Hematopoietic multipotent progenitor cell treated with erythropoietin and hydrocortisone succinate and interleukin-3 and kit ligand, for 15 days (in vitro differentiated cells): ENCODE data around the gene LIPC.
"Not testable (repeated sequence)": the region's sequence is repeated elsewhere in the genome, so short reads cannot be mapped to it uniquely, and the experiment has no call there.

Experiments used
- DNase-seq: peaks from one replicate; pipeline ENCODE4 v3.0.0-alpha.2; 2015; ENCODE audit warnings: low spot score

LIPC gene

GRCh38 chr15:58585693-58586443 lies 154.1 kb downstream of the LIPC start:
- DNase-seq = no peak

DNA sequence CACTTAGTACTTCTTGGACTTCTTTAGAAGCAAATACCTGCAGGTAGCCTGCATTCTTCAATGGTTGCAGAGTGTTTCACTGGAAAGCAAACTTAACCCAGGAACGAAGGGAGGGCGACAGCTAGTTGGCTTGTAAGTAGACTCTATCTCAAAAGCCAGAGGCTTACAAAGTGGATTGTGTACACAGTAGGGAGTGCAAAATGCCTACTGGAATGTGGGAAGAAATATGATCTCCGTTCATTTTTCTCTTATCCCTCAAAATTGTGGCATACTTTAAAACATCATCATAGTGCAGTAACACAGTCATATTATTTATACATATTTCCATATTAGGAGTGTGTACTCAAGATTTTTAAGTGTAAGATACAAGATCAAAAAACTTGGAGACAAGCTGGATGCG lies 155.7 kb downstream of the LIPC start:
- DNase-seq = no peak

- DNase-seq = no peak
Observed at GRCh38 chr15:58588096-58588495, 156.3 kb downstream of the LIPC start.

DNA sequence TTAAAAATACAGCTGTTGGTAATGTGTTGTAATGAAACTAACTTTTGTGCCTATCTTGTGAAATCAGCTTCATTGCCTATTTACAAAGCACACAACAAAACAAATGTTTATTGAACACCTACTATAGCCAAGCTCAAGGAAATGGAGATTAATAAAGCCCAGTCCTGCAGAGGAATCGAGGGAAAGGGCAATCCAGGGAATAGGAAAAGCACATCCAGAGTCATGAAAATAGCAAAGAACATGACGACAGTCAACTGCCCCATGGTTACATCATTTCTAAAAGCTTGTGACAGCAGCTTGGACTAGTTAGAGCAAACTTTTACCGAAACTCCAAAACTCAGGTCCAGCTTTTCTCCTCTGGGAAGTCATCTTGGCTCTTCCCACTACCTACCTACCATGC lies 157.3 kb downstream of the LIPC start:
- DNase-seq = no peak

- DNase-seq = no peak
Observed at GRCh38 chr15:58590236-58590635, 158.4 kb downstream of the LIPC start.

DNA sequence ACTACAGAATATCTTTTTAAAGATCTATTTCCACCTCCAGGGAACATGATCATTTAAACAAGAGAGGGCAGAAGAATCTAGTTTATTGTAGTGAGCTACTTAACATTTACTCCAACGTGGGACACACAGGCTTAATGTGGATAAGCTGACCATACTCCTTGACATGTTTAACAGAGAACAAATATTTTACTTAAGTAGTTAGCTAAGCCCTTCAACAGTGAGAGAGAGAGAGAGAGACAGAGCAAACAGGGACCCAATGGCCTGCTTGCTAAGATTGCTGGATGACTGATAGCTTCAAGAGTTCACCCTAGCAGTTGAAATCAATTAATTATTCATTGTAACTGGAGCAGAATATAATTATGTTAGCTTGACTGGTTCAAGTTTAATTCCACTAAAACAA lies 159.1 kb downstream of the LIPC start:
- no peak for DNase-seq

GRCh38 chr15:58593870-58594269 lies 162.1 kb downstream of the LIPC start:
- DNase-seq = no peak

- DNase-seq = no peak
Observed at GRCh38 chr15:58594898-58595297, 163.1 kb downstream of the LIPC start.

DNA sequence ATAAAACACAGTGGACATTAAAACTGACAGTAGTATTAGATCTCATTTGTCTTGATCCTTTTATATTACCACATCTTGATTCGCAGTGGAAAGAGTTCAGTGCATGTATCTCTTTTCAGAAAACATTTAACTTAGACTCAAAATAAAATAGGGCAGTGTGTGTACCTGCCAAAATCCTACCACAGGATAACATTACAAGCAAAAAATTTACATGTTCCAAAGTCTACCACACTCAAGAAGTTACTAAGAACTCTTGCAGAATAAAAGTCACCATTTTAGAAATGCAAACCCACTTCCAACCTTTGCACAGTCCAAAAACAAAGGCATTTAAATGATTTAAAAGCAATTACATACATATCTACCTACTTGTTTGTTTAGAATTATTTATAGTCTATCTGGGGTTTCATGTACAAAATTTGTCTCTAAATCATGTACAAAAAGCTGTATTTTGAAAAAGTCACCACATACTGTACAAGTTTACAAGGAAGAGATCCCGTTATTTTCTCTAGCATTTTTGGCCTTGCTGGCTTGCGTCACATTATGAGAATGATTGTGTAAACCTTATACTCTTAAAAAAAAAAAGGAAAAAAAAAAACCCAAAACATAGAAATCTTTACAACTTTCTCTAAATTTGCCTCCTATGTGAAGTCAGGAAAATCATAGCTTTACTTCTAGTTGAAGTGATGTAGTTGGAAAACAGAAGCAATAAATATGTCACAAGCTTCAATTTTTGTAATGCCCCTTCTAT lies 163.9 kb downstream of the LIPC start:
- no peak for DNase-seq

GRCh38 chr15:58597943-58598828 lies 166.4 kb downstream of the LIPC start:
- DNase-seq = no peak

- DNase-seq = no peak
Observed at GRCh38 chr15:58598829-58599210, 167.0 kb downstream of the LIPC start.

DNA sequence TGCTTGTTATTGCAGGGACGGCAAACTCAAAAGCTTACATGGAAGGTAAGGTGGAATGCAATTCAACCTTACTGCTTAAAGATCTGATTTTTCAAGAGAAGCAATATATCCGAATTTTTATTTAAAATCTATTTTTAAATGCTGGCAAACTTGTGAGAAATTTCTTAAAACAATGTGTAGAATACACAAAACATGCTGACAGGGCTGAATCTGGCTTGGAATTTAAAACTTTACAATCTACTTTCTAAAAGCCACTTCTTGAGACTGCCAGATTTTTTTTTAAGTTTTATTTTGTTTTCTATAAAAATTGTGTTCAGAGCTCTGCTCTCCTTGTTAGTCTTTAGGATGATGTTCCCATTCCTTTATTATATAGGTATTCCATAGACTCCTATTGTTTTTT lies 171.0 kb downstream of the LIPC start:
- DNase-seq = no peak

DNA sequence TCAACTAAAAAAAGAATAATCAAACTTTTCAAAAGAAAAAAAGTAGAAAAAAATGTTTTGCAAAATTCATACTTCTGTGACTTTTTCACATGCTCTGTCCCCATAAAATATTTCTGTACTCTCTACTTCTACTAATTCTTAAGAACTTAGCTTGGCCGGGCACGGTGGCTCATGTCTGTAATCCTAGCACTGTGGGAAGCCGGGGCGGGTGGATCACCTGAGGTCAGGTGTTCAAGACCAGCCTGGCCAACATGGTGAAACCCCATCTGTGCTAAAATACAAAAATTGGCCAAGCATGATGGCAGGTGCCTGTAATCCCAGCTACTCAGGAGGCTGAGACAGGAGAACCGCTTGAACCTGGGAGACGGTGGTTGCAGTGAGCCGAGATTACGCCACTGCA lies 172.1 kb downstream of the LIPC start:
- not testable (repeated sequence) for DNase-seq

DNA sequence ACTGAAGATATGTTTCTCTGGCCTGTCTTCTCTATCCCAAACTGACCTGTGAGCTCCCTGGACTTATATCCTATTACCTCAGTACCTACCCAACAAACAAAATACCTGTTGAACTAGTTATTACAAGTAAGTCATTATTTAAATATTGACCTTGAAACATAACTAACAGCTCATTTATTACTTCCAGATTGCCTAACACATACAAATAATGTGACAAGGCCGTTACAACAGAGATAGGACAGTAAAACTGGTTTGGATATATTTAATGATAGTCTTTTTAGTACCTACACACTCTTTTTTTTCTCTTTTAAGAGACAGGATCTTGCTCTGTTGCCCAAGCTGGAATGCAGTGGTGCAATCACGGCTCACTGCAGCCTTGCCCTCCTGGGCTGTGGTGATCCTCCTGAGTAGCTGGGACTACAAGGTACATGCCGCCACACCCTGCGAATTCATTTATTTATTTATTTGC lies 172.7 kb downstream of the LIPC start:
- no peak for DNase-seq

DNA sequence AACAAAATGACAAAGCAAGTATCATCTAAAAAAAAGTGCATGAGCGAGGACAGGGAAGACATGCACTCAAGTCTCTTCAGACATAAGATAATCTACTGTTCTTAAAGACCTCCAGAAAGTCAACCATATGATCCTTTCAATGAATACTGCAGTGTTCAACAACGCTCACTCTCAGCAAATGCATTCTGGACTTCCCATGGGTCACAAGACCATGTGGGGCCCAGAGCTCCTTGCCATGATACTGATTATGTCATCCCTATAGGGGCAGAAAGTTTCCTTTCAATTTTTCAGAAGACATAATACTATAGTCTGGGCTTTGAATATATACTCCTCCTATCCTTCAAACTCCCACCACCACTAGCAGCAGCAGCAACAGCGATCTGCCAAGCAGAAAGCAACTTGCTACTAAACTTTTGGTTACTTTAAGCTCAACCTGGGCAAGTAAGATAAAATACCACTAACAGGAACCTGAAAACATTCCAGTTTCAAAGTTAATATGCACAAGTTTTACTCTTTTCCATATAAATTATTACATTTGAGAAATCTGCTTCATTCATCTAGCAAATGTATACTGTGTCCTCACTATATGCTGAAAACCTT lies 174.2 kb downstream of the LIPC start:
- no peak for DNase-seq

DNA sequence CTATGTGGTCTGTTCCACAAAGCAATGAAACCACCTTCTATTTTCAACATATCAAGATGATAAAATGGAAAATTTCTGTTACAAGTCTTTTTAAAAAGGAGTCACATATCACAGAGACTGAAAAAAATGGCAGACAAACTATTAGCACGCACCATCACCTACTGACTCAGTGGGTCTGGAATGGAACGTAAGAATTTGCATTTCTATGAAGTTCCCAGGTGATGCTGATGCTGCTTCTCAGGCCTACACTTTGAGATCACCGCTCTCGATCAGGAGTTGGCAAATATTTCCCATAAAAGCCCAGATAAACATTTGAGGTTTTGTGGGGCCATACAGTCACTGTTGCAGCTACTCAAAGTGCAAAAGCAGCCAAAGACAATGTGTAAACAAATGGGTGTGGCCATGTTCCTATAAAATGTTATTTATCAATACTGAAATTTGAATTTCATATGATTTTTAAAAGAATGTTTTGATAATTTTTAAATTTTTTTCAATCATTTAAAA lies 174.8 kb downstream of the LIPC start:
- no peak for DNase-seq

DNA sequence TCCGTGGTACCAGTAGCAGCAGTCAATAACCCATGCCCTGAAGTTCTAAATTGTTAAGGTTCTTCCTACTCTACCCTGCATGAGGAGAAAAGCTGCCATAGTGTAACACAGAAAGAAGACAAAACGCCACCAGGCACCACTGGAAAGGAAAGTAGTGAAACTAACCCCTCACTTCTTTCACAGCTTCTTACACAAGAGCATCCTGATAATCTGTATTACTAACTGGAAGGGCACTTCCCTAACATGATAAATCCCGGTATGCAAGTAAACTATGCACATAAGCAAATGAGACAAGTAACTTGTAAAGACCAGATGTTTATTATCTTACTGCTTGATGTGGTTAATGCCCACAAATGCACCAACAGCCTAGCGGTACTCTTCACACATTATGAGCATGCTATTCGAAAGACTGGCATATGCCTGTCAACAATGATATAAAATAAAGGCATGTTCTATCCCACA lies 176.4 kb downstream of the LIPC start:
- no peak for DNase-seq

GRCh38 chr15:58608711-58609110 lies 176.9 kb downstream of the LIPC start:
- no peak for DNase-seq

DNA sequence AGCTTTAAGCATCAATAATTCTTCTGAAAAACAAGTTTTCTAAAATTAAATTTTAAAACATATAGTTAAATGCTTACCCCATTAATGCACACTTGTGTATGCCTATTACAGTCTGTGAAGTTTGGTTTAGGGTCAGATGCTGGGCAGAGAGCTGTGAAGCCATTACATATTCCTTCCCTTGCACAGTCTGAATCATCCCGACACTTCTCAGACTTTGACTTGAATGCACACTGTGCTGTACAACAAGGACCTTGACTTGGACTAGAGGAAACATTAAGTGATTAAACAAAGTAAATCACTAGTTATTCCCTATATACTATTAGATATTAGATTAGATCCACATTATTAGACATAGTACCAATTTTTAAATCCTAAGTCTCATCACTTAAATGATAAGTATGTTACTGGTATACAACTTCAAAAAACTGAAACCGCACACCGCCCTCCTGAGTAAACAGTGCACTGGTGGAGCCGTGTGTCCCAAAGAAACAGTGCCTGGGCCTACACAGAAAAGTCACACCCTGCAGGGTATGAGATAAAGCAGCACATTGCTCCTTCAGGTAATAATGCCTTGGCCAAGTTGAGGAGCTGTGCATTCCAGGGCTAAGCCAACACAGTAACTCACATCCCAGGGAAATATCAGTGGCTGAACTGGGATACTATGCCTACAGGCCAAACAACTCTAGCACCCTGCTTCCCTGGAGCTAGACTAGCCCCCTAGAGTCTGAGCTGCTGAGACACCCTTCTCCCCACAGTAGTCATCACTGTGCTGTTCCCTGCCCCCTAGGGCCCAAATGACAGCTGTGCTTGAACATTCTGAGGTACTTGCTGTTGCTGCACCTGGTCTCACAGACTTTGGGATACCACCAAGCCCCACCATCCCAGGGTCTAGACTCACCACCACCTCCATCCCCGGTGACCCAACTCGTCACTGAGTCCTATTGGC lies 180.2 kb downstream of the LIPC start:
- DNase-seq = no peak

DNA sequence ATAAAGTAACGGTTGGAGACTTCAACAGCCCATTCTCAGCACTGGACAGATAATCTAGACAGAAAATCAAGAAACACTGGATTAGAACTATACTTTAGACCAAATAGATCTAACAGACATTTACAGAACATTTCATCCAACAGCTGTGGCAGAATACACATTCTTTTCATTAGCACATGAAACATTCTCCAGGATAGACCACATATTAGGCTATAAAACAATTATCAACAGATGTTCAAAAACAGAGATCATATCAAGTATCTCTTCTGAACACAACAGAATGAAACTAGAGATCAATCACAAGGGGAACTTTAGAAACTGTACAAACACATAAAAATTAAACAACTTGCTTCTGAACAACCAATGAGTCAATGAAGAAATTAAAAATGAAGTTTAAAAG lies 184.4 kb downstream of the LIPC start:
- DNase-seq = no peak
